ENCODE data around the gene ITGB2.

DNA sequence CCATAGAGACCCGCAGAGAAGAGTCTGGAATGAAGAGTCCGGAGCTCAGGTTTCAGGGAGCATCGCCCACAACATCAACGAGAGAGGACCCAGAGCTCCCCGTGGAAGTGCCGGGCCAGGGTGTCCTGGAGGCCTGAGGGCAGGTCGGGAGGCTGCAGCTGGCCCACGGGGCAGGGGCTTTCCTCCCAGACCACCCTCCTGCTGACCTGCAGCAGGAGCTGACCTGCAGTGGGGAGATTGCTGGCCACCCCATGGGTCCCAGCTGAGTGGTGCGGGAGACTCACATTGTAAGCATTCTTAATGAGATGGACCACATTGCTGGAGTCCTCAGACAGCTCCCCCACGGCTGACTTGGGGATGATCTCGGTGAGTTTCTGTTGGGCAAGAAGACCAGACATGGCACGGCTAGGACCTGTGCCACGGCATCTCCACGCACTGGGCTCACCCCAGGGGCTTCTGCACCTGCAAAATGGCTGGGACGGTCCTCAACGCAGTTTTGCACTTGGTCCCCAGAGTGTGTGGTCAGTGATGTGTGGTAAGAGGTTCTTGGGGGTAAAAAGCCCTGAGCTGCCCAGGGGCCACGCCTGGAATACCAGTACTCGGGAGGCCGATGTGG lies 25.9 kb downstream of the ITGB2 start:
- TF ChIP-seq CEBPB (IDR thresholded peaks at IDR 0.05), result no peak
- TF ChIP-seq EP300 (IDR thresholded peaks at IDR 0.05; ENCODE audit: borderline replicate concordance), result no peak

Measured in Ishikawa (cell line).